ENCODE results near the gene C3. TPM values are rescaled to one million over a fixed set of nuclear protein-coding genes. Genes with fewer than 3 reads are reported as not detected.

Gene C3
- total RNA-seq, 1 donor from 2014 or later = 1.6 TPM

- Mint-ChIP-seq H3K4me3 (ENCODE audit: low read depth) (no peak overlapping the region), H3K27me3 (peaks cover 14% of the 10 kb centered on the region), H3K36me3 (ENCODE audit: insufficient read depth) (no peaks in the 10 kb centered on the region), H3K9me3 (ENCODE audit: low read depth) (no peaks in the 10 kb centered on the region), H3K27ac (no peak overlapping the region), H3K4me1 (ENCODE audit: low read depth) (peaks cover 8% of the 10 kb centered on the region)
- DNase-seq (ENCODE audit: low spot score, unreplicated experiment) = no peak
- no peak for TF ChIP-seq CTCF (IDR thresholded peaks at IDR 0.05; ENCODE audit: unreplicated experiment)
Measured at GRCh38 chr19:6654347-6655310, 65.8 kb downstream of the C3 start.

- H3K9me3 Mint-ChIP-seq (ENCODE audit: low read depth) = no peaks in the 10 kb centered on the region
- H3K36me3 Mint-ChIP-seq (ENCODE audit: insufficient read depth) = no peaks in the 10 kb centered on the region
- no peak for DNase-seq (ENCODE audit: low spot score, unreplicated experiment)
- no peak overlapping the region for H3K27ac Mint-ChIP-seq
- H3K4me1 Mint-ChIP-seq (ENCODE audit: low read depth) = peaks cover 5% of the 10 kb centered on the region
- no peak overlapping the region for H3K4me3 Mint-ChIP-seq (ENCODE audit: low read depth)
- no peaks in the 10 kb centered on the region for H3K27me3 Mint-ChIP-seq
- no peak for TF ChIP-seq CTCF (IDR thresholded peaks at IDR 0.05; ENCODE audit: unreplicated experiment)
Measured at GRCh38 chr19:6652805-6653094, 67.7 kb downstream of the C3 start.

GRCh38 chr19:6651965-6652804, 68.3 kb downstream of the C3 start:
- Mint-ChIP-seq H3K4me1 (ENCODE audit: low read depth) (peaks cover 5% of the 10 kb centered on the region), H3K27ac (no peak overlapping the region), H3K36me3 (ENCODE audit: insufficient read depth) (no peaks in the 10 kb centered on the region), H3K4me3 (ENCODE audit: low read depth) (no peak overlapping the region), H3K9me3 (ENCODE audit: low read depth) (peaks cover under 1% of the 10 kb centered on the region), H3K27me3 (no peaks in the 10 kb centered on the region)
- no peak for DNase-seq (ENCODE audit: low spot score, unreplicated experiment)
- TF ChIP-seq CTCF (IDR thresholded peaks at IDR 0.05; ENCODE audit: unreplicated experiment) = no peak

GRCh38 chr19:6649185-6649584, 71.3 kb downstream of the C3 start:
- peak overlapping the region; percentile 76 for H3K27ac Mint-ChIP-seq
- no peaks in the 10 kb centered on the region for H3K27me3 Mint-ChIP-seq
- no peak for TF ChIP-seq CTCF (IDR thresholded peaks at IDR 0.05; ENCODE audit: unreplicated experiment)
- peaks cover 6% of the 10 kb centered on the region for H3K9me3 Mint-ChIP-seq (ENCODE audit: low read depth)
- no peak overlapping the region for H3K4me3 Mint-ChIP-seq (ENCODE audit: low read depth)
- no peak for DNase-seq (ENCODE audit: low spot score, unreplicated experiment)
- H3K36me3 Mint-ChIP-seq (ENCODE audit: insufficient read depth) = no peaks in the 10 kb centered on the region
- H3K4me1 Mint-ChIP-seq (ENCODE audit: low read depth) = peaks cover 2% of the 10 kb centered on the region

DNA sequence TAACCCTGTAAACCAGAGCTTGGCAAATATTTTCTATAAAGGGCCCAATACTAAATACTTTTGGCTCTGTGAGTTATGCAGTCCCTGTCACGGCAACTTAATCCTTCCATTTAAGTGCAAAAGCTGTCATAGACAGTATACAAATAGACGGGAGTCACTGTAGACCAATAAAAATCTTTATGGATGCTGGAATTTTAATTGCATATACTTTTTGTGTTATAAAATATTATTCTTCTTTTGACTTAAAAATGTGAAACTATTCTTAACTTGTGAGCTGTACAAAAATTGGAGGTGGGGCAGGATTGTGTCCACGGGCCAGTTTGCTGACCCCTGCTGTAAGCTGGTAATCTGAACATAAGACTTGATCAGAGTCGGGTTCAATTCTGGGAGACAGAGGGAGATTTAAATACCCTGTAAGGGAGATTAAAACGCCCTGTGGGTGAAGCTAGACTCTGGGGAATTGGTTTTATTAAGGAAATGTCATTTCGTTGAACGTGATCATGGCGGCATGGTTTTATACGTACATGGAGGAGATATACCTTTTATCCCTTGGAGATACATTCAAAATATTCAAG, 72.2 kb downstream of the C3 start:
- H3K36me3 Mint-ChIP-seq (ENCODE audit: insufficient read depth) = no peaks in the 10 kb centered on the region
- no peak for TF ChIP-seq CTCF (IDR thresholded peaks at IDR 0.05; ENCODE audit: unreplicated experiment)
- DNase-seq (ENCODE audit: low spot score, unreplicated experiment) = no peak
- H3K4me3 Mint-ChIP-seq (ENCODE audit: low read depth) = no peak overlapping the region
- no peak overlapping the region for H3K27ac Mint-ChIP-seq
- peaks cover 6% of the 10 kb centered on the region for H3K9me3 Mint-ChIP-seq (ENCODE audit: low read depth)
- H3K4me1 Mint-ChIP-seq (ENCODE audit: low read depth) = peaks cover 2% of the 10 kb centered on the region
- H3K27me3 Mint-ChIP-seq = no peaks in the 10 kb centered on the region

All from progenitor cell of endocrine pancreas (in vitro differentiated cells).